GM19351 (cell line): ENCODE data around the gene TMEM239.

Experiments used
- ATAC-seq: cut with Tn5 transposase; IDR thresholded peaks from one replicate; pipeline ENCODE4 v1.9.1; 2021; ENCODE audit warnings: mild to moderate bottlenecking, moderate library complexity; ENCODE audit not compliant: unreplicated experiment

Gene TMEM239

GRCh38 chr20:2846698-2847097, 30.5 kb downstream of the TMEM239 start:
- no peak for ATAC-seq

GRCh38 chr20:2847802-2848201, 31.6 kb downstream of the TMEM239 start:
- ATAC-seq = no peak

GRCh38 chr20:2849529-2849928, 33.4 kb downstream of the TMEM239 start:
- ATAC-seq = no peak

GRCh38 chr20:2851086-2851485, 34.9 kb downstream of the TMEM239 start:
- ATAC-seq = no peak

GRCh38 chr20:2858591-2858990, 42.4 kb downstream of the TMEM239 start:
- ATAC-seq = no peak

- ATAC-seq = no peak
Observed at GRCh38 chr20:2859330-2860121, 43.4 kb downstream of the TMEM239 start.

GRCh38 chr20:2864626-2865025, 48.5 kb downstream of the TMEM239 start:
- no peak for ATAC-seq

GRCh38 chr20:2865101-2865500, 48.9 kb downstream of the TMEM239 start:
- ATAC-seq = no peak

- no peak for ATAC-seq
Observed at GRCh38 chr20:2865630-2866029, 49.5 kb downstream of the TMEM239 start.

- no peak for ATAC-seq
Observed at GRCh38 chr20:2866236-2866635, 50.1 kb downstream of the TMEM239 start.

- ATAC-seq = no peak
Observed at GRCh38 chr20:2867081-2867864, 51.1 kb downstream of the TMEM239 start.
